Right atrium auricular region (tissue), 2 donors: ENCODE data around the gene PRTFDC1. TPM values are rescaled to one million over a fixed set of nuclear protein-coding genes. Genes with fewer than 3 reads are reported as not detected.

Experiments
- DNase-seq: peaks from one replicate; pipeline ENCODE4 v3.0.0-alpha.2; 2019; ENCODE audit warnings: low spot score
- H3K27ac ChIP-seq, 2 donors: fragments of 200-600 bp; sonication (generic); 1 replicate in 1 of 2; 2 replicates in 1 of 2; pipeline ENCODE4 v1.5.1; 2016 to 2019
- H3K27me3 ChIP-seq, 2 donors: fragments of 200-600 bp; sonication (generic); one replicate each; pipeline versions ENCODE4 v1.5.1 to v1.6.0; 2017 to 2019
- H3K36me3 ChIP-seq: fragments of 200-600 bp; sonication (generic); one replicate; pipeline ENCODE4 v1.5.1; 2016
- H3K4me1 ChIP-seq, 2 donors: fragments of 200-600 bp; sonication (generic); one replicate each; pipeline versions ENCODE4 v1.5.1 to v1.6.0; 2017 to 2019
- H3K4me3 ChIP-seq, 2 donors: fragments of 200-600 bp; sonication (generic); 1 replicate in 1 of 2; 2 replicates in 1 of 2; pipeline ENCODE4 v1.5.1; 2017 to 2019; ENCODE audit warnings: mild to moderate bottlenecking in 1 of 2, moderate library complexity in 1 of 2
- H3K9me3 ChIP-seq, 2 donors: fragments of 200-600 bp; sonication (generic); one replicate each; pipeline ENCODE4 v1.5.1; 2019
- CTCF ChIP-seq, 2 donors: fragments of 200-600 bp; sonication (generic); IDR thresholded peaks; one replicate each; pipeline ENCODE4 v1.5.1; 2019; ENCODE audit warnings: antibody characterized with exemption in 2 of 2
- total RNA-seq, 2 donors: library from RNA; depleted of rRNA; stranded (reverse); fragments of >200 nt; gene quantifications; one replicate each; pipeline ENCODE4 v1.1.0, GENCODE V29; 2016

PRTFDC1 gene
- total RNA-seq, 2 donors from 2014 or later: 4.0 to 5.6 TPM

GRCh38 chr10:24900888-24901685 lies 51.3 kb downstream of the PRTFDC1 start:
- Histone ChIP-seq H3K9me3 (no peaks in the 10 kb centered on the region), H3K4me3 (no peak overlapping the region), H3K4me1 (peaks cover 0 to 20% of the 10 kb centered on the region in 2 donors), H3K27me3 (no peaks in the 10 kb centered on the region), H3K36me3 (no peaks in the 10 kb centered on the region), H3K27ac (peak overlapping the region; percentile 9 to 45)
- no peak for DNase-seq
- TF ChIP-seq CTCF (IDR thresholded peaks at IDR 0.05): no peak

- Histone ChIP-seq H3K27ac (no peak overlapping the region), H3K36me3 (no peaks in the 10 kb centered on the region), H3K27me3 (no peaks in the 10 kb centered on the region), H3K9me3 (no peaks in the 10 kb centered on the region), H3K4me1 (peaks cover 0 to 20% of the 10 kb centered on the region in 2 donors), H3K4me3 (no peak overlapping the region)
- no peak for DNase-seq
- TF ChIP-seq CTCF (IDR thresholded peaks at IDR 0.05): no peak
Measured at GRCh38 chr10:24899571-24899970, 52.8 kb downstream of the PRTFDC1 start.

GRCh38 chr10:24898501-24898900 lies 53.9 kb downstream of the PRTFDC1 start:
- Histone ChIP-seq H3K9me3 (no peaks in the 10 kb centered on the region), H3K4me1 (peaks cover 0 to 20% of the 10 kb centered on the region in 2 donors), H3K27ac (no peak overlapping the region), H3K36me3 (no peaks in the 10 kb centered on the region), H3K4me3 (no peak overlapping the region), H3K27me3 (no peaks in the 10 kb centered on the region)
- TF ChIP-seq CTCF (IDR thresholded peaks at IDR 0.05): no peak
- DNase-seq: no peak

GRCh38 chr10:24897326-24897926 lies 55.0 kb downstream of the PRTFDC1 start:
- no peak for TF ChIP-seq CTCF (IDR thresholded peaks at IDR 0.05)
- H3K9me3 ChIP-seq: no peaks in the 10 kb centered on the region
- no peaks in the 10 kb centered on the region for H3K27me3 ChIP-seq
- H3K4me3 ChIP-seq: no peak overlapping the region
- DNase-seq: no peak
- peaks cover 0 to 17% of the 10 kb centered on the region in 2 donors for H3K4me1 ChIP-seq
- no peak overlapping the region for H3K27ac ChIP-seq
- H3K36me3 ChIP-seq: no peaks in the 10 kb centered on the region

DNA sequence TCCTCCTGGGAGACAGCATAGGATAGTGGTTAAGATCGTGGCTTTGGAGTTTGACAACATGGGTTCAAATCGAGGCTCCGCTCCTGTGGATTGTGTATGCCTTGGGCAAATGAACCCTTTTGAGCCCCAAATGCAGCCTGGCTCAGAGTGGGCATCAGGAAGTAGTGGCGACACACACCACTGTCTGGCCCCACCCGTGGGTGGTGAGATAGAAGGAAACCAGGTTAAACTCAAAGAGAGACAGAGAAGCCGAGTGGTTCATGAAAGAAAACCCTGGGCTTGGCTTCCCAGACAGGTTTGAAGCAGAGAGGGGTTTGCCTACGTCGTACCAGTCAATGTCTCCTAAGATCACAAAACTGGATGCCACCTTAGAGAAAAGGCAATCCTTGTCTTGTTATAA lies 57.7 kb downstream of the PRTFDC1 start:
- no peak overlapping the region for H3K27ac ChIP-seq
- no peaks in the 10 kb centered on the region for H3K36me3 ChIP-seq
- no peak for DNase-seq
- H3K4me3 ChIP-seq: no peak overlapping the region
- no peaks in the 10 kb centered on the region for H3K4me1 ChIP-seq
- H3K27me3 ChIP-seq: no peaks in the 10 kb centered on the region
- no peaks in the 10 kb centered on the region for H3K9me3 ChIP-seq
- no peak for TF ChIP-seq CTCF (IDR thresholded peaks at IDR 0.05)
